ENCODE measurements around the gene SNX11. TPM values are rescaled to one million over a fixed set of nuclear protein-coding genes. Genes with fewer than 3 reads are reported as not detected.

Gene SNX11
- total and polyA plus RNA-seq, 2 donors (not counting 1 experiment from before 2014, with no cell fraction given): 12.6 to 17.7 TPM

DNA sequence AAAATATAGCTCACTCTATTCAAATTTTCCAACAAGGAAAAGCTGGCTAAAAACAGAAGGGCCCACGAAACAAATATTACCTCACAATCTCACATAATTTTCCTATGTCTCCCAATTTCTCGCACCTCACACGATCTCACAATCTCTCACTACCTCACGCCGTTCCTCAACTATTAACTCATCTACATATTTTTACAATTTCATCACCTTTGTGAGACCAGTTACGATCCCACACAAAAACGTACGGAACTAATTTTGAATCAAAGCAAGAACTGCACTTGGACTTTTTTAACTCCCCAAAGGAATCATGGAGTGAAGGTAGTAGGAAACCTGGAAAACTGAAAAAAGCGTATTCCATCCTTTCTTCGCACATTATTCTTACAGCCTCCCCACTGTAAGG, 7.4 kb upstream of the SNX11 start:
- Histone ChIP-seq H4K20me1 (ENCODE audit: control insufficient read depth, extremely low read depth, insufficient read depth, low read length) (no peaks in the 10 kb centered on the region), H3K4me3 (replicated peaks in 1 of 4; ENCODE audit: control extremely low read depth in 1 of 4, insufficient read depth in 1 of 4, low read depth in 3 of 4, low read length in 4 of 4) (peak overlapping the region; percentile 71 to 90 (median 84)), H3K27me3 (ENCODE audit: control insufficient read depth, insufficient read depth, low read length) (no peaks in the 10 kb centered on the region), H3K27ac (ENCODE audit: insufficient read depth, low read length) (peak overlapping the region; percentile 87), H3K36me3 (ENCODE audit: control insufficient read depth, insufficient read depth, low read length) (no peaks in the 10 kb centered on the region), H3K9me3 (ENCODE audit: control insufficient read depth, insufficient read depth, low read depth, low read length) (no peaks in the 10 kb centered on the region), H3K4me1 (ENCODE audit: control insufficient read depth, extremely low read depth, insufficient read depth, low read length) (peaks cover 2% of the 10 kb centered on the region), H3K79me2 (ENCODE audit: control insufficient read depth, insufficient read depth, low read length) (peaks cover 56% of the 10 kb centered on the region), H3K4me2 (ENCODE audit: extremely low read depth, insufficient read depth, low read length) (peak overlapping the region; percentile 75), H3K9ac (ENCODE audit: insufficient read depth, low read length) (peak overlapping the region; percentile 8), H2AFZ (ENCODE audit: low read length) (peak overlapping the region; percentile 12)
- TF ChIP-seq, protein P1, sequence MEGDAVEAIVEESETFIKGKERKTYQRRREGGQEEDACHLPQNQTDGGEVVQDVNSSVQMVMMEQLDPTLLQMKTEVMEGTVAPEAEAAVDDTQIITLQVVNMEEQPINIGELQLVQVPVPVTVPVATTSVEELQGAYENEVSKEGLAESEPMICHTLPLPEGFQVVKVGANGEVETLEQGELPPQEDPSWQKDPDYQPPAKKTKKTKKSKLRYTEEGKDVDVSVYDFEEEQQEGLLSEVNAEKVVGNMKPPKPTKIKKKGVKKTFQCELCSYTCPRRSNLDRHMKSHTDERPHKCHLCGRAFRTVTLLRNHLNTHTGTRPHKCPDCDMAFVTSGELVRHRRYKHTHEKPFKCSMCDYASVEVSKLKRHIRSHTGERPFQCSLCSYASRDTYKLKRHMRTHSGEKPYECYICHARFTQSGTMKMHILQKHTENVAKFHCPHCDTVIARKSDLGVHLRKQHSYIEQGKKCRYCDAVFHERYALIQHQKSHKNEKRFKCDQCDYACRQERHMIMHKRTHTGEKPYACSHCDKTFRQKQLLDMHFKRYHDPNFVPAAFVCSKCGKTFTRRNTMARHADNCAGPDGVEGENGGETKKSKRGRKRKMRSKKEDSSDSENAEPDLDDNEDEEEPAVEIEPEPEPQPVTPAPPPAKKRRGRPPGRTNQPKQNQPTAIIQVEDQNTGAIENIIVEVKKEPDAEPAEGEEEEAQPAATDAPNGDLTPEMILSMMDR (conservative IDR thresholded peaks at IDR 0.05 in 1 of 2, IDR thresholded peaks at IDR 0.05 in 1 of 2; ENCODE audit: low read depth in 1 of 2, low read length in 2 of 2): no peak
- TF ChIP-seq EZH2 (IDR thresholded peaks at IDR 0.05; ENCODE audit: low read length, missing control alignments): no peak
- DNase-seq (ENCODE audit: low read depth in 2 of 2): peak in 1 of 2 donors; percentile 79

DNA sequence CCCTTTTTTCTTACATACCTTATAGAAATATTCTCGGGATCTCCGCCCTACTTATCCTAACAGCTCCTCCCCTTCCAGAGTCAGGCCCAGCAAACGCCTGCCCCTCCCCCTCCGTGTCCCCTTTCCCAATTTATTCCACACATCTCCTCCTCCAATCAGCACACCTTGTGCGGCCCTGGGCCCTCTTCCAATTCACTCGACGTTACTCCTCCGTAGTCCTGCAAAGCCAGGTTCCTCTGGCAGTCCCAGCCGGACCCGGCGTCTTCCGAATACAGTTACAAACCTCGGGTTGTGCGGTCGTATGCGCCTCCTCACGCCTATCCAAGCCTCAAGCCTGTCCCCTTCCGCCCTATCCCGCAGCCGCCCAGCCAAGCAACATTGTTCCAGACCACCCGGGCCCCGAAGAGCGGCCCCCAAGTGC, 7.0 kb upstream of the SNX11 start:
- Histone ChIP-seq H3K27me3 (ENCODE audit: control insufficient read depth, insufficient read depth, low read length) (no peaks in the 10 kb centered on the region), H2AFZ (ENCODE audit: low read length) (peak overlapping the region; percentile 78), H3K9ac (ENCODE audit: insufficient read depth, low read length) (peak overlapping the region; percentile 86), H4K20me1 (ENCODE audit: control insufficient read depth, extremely low read depth, insufficient read depth, low read length) (no peaks in the 10 kb centered on the region), H3K9me3 (ENCODE audit: control insufficient read depth, insufficient read depth, low read depth, low read length) (no peaks in the 10 kb centered on the region), H3K4me2 (ENCODE audit: extremely low read depth, insufficient read depth, low read length) (peak overlapping the region; percentile 75), H3K4me3 (replicated peaks in 1 of 4; ENCODE audit: control extremely low read depth in 1 of 4, insufficient read depth in 1 of 4, low read depth in 3 of 4, low read length in 4 of 4) (peak overlapping the region; percentile 71 to 90 (median 84)), H3K27ac (ENCODE audit: insufficient read depth, low read length) (peak overlapping the region; percentile 87), H3K36me3 (ENCODE audit: control insufficient read depth, insufficient read depth, low read length) (no peaks in the 10 kb centered on the region), H3K4me1 (ENCODE audit: control insufficient read depth, extremely low read depth, insufficient read depth, low read length) (peaks cover 2% of the 10 kb centered on the region), H3K79me2 (ENCODE audit: control insufficient read depth, insufficient read depth, low read length) (peaks cover 52% of the 10 kb centered on the region)
- DNase-seq (ENCODE audit: low read depth in 2 of 2): peak; percentile 66 to 67
- TF ChIP-seq, protein P1 (conservative IDR thresholded peaks at IDR 0.05 in 1 of 2, IDR thresholded peaks at IDR 0.05 in 1 of 2; ENCODE audit: low read depth in 1 of 2, low read length in 2 of 2): no peak
- no peak for TF ChIP-seq EZH2 (IDR thresholded peaks at IDR 0.05; ENCODE audit: low read length, missing control alignments)

DNA sequence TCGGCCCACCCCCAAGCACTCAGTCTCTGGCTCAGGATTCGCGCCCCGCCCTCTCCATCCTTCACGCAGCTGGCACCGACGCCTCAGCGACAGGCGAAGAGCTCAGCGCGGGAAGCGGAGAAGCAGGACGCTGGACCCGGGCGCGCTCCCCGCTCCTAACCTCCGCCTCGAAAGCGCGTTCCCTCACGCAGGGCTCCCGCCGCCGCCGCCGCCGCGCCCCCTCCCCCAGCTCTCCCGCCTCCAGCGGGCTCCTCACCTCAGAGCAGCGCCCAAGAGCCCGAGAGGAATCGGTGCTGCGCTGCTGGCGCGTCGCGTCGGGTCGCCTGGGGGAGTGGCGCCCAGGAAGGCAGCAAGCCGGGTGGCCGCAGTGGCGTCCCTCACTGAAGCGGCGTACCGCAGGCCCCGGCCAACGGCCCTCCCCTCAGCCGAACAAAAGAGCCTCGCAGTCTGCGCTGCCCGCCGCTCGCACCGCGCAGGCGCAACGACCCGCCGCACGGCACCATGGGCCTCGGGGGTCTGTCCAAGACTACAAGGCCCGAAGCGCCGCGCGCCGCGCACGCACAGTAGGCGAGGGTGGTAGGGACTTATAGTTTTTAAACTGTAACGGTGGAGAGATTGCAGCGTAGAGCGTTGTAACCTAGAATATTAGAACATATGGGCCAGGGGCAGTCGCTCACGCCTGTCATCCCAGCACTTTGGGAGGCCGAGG, 6.4 kb upstream of the SNX11 start, which contains the start of gene CBX1:
CBX1 (minus strand) TSS at position 467 of the 709 bp plus-strand sequence. CDS start 24,474 bp downstream, outside the sequence.
- Histone ChIP-seq H3K9me3 (ENCODE audit: control insufficient read depth, insufficient read depth, low read depth, low read length) (no peaks in the 10 kb centered on the region), H3K36me3 (ENCODE audit: control insufficient read depth, insufficient read depth, low read length) (no peaks in the 10 kb centered on the region), H2AFZ (ENCODE audit: low read length) (peak within 1 kb of the TSS; percentile 78), H3K27me3 (ENCODE audit: control insufficient read depth, insufficient read depth, low read length) (no peaks in the 10 kb centered on the region), H3K4me1 (ENCODE audit: control insufficient read depth, extremely low read depth, insufficient read depth, low read length) (peaks cover 2% of the 10 kb centered on the region), H3K4me3 (replicated peaks in 1 of 4; ENCODE audit: control extremely low read depth in 1 of 4, insufficient read depth in 1 of 4, low read depth in 3 of 4, low read length in 4 of 4) (peak within 1 kb of the TSS; percentile 71 to 90 (median 84)), H3K4me2 (ENCODE audit: extremely low read depth, insufficient read depth, low read length) (peak within 1 kb of the TSS; percentile 75), H3K9ac (ENCODE audit: insufficient read depth, low read length) (peak within 1 kb of the TSS; percentile 86), H3K27ac (ENCODE audit: insufficient read depth, low read length) (peak within 1 kb of the TSS; percentile 87), H4K20me1 (ENCODE audit: control insufficient read depth, extremely low read depth, insufficient read depth, low read length) (no peaks in the 10 kb centered on the region), H3K79me2 (ENCODE audit: control insufficient read depth, insufficient read depth, low read length) (peaks cover 47% of the 10 kb centered on the region)
- TF ChIP-seq EZH2 (IDR thresholded peaks at IDR 0.05; ENCODE audit: low read length, missing control alignments): no peak
- TF ChIP-seq, protein P1 (conservative IDR thresholded peaks at IDR 0.05 in 1 of 2, IDR thresholded peaks at IDR 0.05 in 1 of 2; ENCODE audit: low read depth in 1 of 2, low read length in 2 of 2): no peak
- peak; percentile 93 to 96 for DNase-seq (ENCODE audit: low read depth in 2 of 2)
